Transverse colon (tissue), 4 donors: Measurements from ENCODE around the gene BID. TPM values are rescaled to one million over a fixed set of nuclear protein-coding genes. Genes with fewer than 3 reads are reported as not detected.

Experiments used
- DNase-seq: peaks from one replicate; pipeline ENCODE4 v3.0.0-alpha.2; 2019
- H3K27ac ChIP-seq, 4 donors: fragments of 200-600 bp; sonication (generic); 2 replicates each; pipeline ENCODE4 v1.5.1; 2016 to 2018; ENCODE audit warnings: inconsistent platforms in 4 of 4
- H3K27me3 ChIP-seq: fragments of 200-600 bp; sonication (generic); 2 replicates; pipeline ENCODE4 v1.5.1; 2017; ENCODE audit warnings: inconsistent platforms
- H3K36me3 ChIP-seq, 4 donors: fragments of 200-600 bp; sonication (generic); 2 replicates each; pipeline ENCODE4 v1.5.1; 2017 to 2019; ENCODE audit warnings: inconsistent platforms in 4 of 4
- H3K4me1 ChIP-seq, 4 donors: fragments of 200-600 bp; sonication (generic); 2 replicates each; pipeline ENCODE4 v1.5.1; 2017 to 2020; ENCODE audit warnings: inconsistent platforms in 4 of 4
- H3K4me3 ChIP-seq, 4 donors: fragments of 200-600 bp; sonication (generic); 1 replicate in 1 of 4; 2 replicates in 3 of 4; pipeline versions ENCODE4 v1.5.1 to v1.6.1; 2017 to 2019; ENCODE audit warnings: inconsistent platforms in 4 of 4
- H3K9me3 ChIP-seq, 2 donors: fragments of 200-600 bp; sonication (generic); 2 replicates each; pipeline ENCODE4 v1.5.1; 2017 to 2019; ENCODE audit warnings: inconsistent platforms in 2 of 2
- EP300 ChIP-seq: sonication (generic); formaldehyde crosslinking; IDR thresholded peaks from one replicate; pipeline ENCODE4 v1.6.1; 2017; ENCODE audit warnings: antibody characterized with exemption, low read depth
- POLR2A ChIP-seq: fragments of 450-650 bp; IDR thresholded peaks from one replicate; pipeline ENCODE4 v1.6.1; 2016; ENCODE audit warnings: antibody characterized with exemption, mild to moderate bottlenecking, moderate library complexity
- POLR2AphosphoS5 ChIP-seq, 3 donors: sonication (generic); formaldehyde crosslinking; IDR thresholded peaks; one replicate each; pipeline ENCODE4 v1.6.1; 2016; ENCODE audit warnings: antibody characterized with exemption in 3 of 3
- WGBS, 2 donors: methylation state at CpG; one replicate each; pipeline ENCODE4 v1.1.5; 2018; ENCODE audit warnings: low coverage in 1 of 2; 5-methylcytosine and 5-hydroxymethylcytosine counted together
- in situ Hi-C, 4 donors: fragments of 200-750 bp; cut with MboI; loops; one replicate each; pipeline versions ENCODE4 v1.15.0 to v1.15.1; 2017; ENCODE audit warnings: low sequenced_read_pairs in 3 of 4, low pct_ligation_motif_present in 1 of 4, low pct_unique_long_range_greater_than_20kb in 1 of 4
- intact Hi-C: fragments of 100-400 bp; cut with DNase I; formaldehyde crosslinking; loops from one replicate; pipeline ENCODE4 v1.15.1; 2023; ENCODE audit warnings: low total_unique reads
- total RNA-seq, 4 donors: library from RNA; depleted of rRNA; stranded (reverse); fragments of >200 nt; gene quantifications; one replicate each; pipeline ENCODE4 v1.1.0, GENCODE V29; 2016
- TF ChIP-seq, protein P1 (sequence below), 5 experiments: fragments of 200-600 bp in 3 of 5; fragments of 450-650 bp in 2 of 5; sonication (generic) in 3 of 5; IDR thresholded peaks; 1 replicate in 2 of 5; 2 replicates in 3 of 5; pipeline ENCODE4 v1.5.1; 2016 to 2017; ENCODE audit warnings: antibody characterized with exemption in 5 of 5, inconsistent platforms in 3 of 5, mild to moderate bottlenecking in 2 of 5, moderate library complexity in 1 of 5

Gene BID
- total RNA-seq, 4 donors from 2014 or later: 21.1 to 59.5 (median 25.5) TPM

GRCh38 chr22:17817079-17817478 lies 42.8 kb upstream of the BID start:
- no peaks in the 10 kb centered on the region for H3K27me3 ChIP-seq
- no peak overlapping the region for H3K27ac ChIP-seq
- H3K36me3 ChIP-seq: peaks cover 0 to 35% (median 7%) of the 10 kb centered on the region in 4 donors
- in situ Hi-C loops (no loop called here), intact Hi-C loops (no loop called here)
- TF ChIP-seq POLR2A (no peak), EP300 (no peak), POLR2AphosphoS5 (IDR thresholded peaks at IDR 0.05) (no peak)
- TF ChIP-seq, protein P1, sequence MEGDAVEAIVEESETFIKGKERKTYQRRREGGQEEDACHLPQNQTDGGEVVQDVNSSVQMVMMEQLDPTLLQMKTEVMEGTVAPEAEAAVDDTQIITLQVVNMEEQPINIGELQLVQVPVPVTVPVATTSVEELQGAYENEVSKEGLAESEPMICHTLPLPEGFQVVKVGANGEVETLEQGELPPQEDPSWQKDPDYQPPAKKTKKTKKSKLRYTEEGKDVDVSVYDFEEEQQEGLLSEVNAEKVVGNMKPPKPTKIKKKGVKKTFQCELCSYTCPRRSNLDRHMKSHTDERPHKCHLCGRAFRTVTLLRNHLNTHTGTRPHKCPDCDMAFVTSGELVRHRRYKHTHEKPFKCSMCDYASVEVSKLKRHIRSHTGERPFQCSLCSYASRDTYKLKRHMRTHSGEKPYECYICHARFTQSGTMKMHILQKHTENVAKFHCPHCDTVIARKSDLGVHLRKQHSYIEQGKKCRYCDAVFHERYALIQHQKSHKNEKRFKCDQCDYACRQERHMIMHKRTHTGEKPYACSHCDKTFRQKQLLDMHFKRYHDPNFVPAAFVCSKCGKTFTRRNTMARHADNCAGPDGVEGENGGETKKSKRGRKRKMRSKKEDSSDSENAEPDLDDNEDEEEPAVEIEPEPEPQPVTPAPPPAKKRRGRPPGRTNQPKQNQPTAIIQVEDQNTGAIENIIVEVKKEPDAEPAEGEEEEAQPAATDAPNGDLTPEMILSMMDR (IDR thresholded peaks at IDR 0.05): no peak
- H3K4me3 ChIP-seq: no peak overlapping the region
- no peak for DNase-seq
- no peaks in the 10 kb centered on the region for H3K4me1 ChIP-seq
- 95% methylated on average over 21 of the region's 21 CpGs; no CpG with 5 or more reads in 1 of the 2 donors for WGBS, 2 donors
- no peaks in the 10 kb centered on the region for H3K9me3 ChIP-seq

DNA sequence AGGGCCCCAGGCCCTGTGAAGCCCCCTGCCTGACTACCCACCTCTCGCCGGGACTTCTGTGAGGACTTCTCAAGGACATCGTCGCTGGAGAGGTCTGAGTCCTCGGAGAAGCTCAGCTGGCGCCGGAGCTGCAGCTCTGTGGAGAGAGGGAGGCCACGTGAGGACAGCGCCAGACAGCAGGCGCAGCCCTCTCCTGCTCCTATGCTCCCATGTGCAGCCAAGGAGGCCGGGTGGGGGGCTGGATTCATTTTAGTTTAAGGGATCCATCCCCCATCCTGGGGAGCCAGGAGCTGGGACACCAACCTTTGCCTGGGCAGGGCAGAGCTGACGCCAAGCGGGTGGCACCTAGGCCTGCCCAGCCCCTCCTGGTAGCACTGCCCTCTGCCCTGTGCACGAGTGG lies 42.4 kb upstream of the BID start:
- Histone ChIP-seq H3K36me3 (peaks cover 0 to 35% (median 7%) of the 10 kb centered on the region in 4 donors), H3K27me3 (no peaks in the 10 kb centered on the region), H3K4me3 (no peak overlapping the region), H3K4me1 (peaks cover 0 to 2% (median under 1%) of the 10 kb centered on the region in 4 donors), H3K9me3 (no peaks in the 10 kb centered on the region), H3K27ac (no peak overlapping the region)
- in situ Hi-C loops (no loop called here), intact Hi-C loops (no loop called here)
- DNase-seq: no peak
- TF ChIP-seq POLR2A (no peak), POLR2AphosphoS5 (IDR thresholded peaks at IDR 0.05) (no peak), EP300 (no peak)
- TF ChIP-seq, protein P1 (IDR thresholded peaks at IDR 0.05): no peak
- WGBS, 2 donors: 88% methylated on average over 14 of the region's 14 CpGs; no CpG with 5 or more reads in 1 of the 2 donors

- Histone ChIP-seq H3K9me3 (no peaks in the 10 kb centered on the region), H3K4me1 (peaks cover 0 to 8% (median 7%) of the 10 kb centered on the region in 4 donors), H3K27me3 (no peaks in the 10 kb centered on the region), H3K36me3 (peaks cover 0 to 35% (median 7%) of the 10 kb centered on the region in 4 donors), H3K4me3 (no peak overlapping the region), H3K27ac (no peak overlapping the region)
- 91 to 95% methylated on average over 8 to 15 of the region's 15 CpGs for WGBS, 2 donors
- intact Hi-C loops: no loop called here
- in situ Hi-C loops: no loop called here
- TF ChIP-seq POLR2A (no peak), EP300 (no peak), POLR2AphosphoS5 (IDR thresholded peaks at IDR 0.05) (no peak)
- TF ChIP-seq, protein P1 (IDR thresholded peaks at IDR 0.05): no peak
- no peak for DNase-seq
Observed at GRCh38 chr22:17815703-17816254, 41.5 kb upstream of the BID start.

DNA sequence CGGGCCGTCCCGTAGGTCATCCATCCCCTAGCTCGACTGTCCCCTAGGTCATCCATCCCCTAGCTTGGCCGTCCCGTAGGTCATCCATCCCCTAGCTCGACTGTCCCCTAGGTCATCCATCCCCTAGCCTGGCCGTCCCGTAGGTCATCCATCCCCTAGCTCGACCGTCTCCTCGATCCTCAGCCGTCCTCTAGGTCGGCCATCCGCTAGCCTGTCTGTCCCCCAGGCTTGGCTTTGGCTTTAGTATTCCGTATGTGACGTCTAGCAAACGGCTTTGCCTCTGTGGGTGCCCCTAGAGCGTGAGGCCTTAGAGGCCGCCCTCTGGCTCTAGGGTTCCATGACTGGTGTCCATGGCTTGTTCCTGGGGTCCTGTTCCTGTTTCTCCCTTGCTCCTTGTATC lies 40.6 kb upstream of the BID start:
- H3K27ac ChIP-seq: no peak overlapping the region
- no peaks in the 10 kb centered on the region for H3K27me3 ChIP-seq
- WGBS, 2 donors: 91 to 93% methylated on average over 6 to 20 of the region's 20 CpGs
- intact Hi-C loops (no loop called here), in situ Hi-C loops (no loop called here)
- peaks cover 0 to 35% (median 7%) of the 10 kb centered on the region in 4 donors for H3K36me3 ChIP-seq
- TF ChIP-seq, protein P1 (IDR thresholded peaks at IDR 0.05): no peak
- TF ChIP-seq POLR2AphosphoS5 (IDR thresholded peaks at IDR 0.05): no peak
- no peak for TF ChIP-seq EP300
- TF ChIP-seq POLR2A: no peak
- DNase-seq: no peak
- no peaks in the 10 kb centered on the region for H3K9me3 ChIP-seq
- H3K4me3 ChIP-seq: no peak overlapping the region
- H3K4me1 ChIP-seq: peaks cover 0 to 12% (median 8%) of the 10 kb centered on the region in 4 donors
